HG03520 (cell line): Measurements from ENCODE around the gene SLC22A24.
"Not testable (repeated sequence)": the region's sequence is repeated elsewhere in the genome, so short reads cannot be mapped to it uniquely, and the experiment has no call there.

Experiments
- ATAC-seq: cut with Tn5 transposase; IDR thresholded peaks from one replicate; pipeline ENCODE4 v1.9.1; 2021; ENCODE audit warnings: mild to moderate bottlenecking, moderate library complexity; ENCODE audit not compliant: unreplicated experiment

Gene SLC22A24, protein sequence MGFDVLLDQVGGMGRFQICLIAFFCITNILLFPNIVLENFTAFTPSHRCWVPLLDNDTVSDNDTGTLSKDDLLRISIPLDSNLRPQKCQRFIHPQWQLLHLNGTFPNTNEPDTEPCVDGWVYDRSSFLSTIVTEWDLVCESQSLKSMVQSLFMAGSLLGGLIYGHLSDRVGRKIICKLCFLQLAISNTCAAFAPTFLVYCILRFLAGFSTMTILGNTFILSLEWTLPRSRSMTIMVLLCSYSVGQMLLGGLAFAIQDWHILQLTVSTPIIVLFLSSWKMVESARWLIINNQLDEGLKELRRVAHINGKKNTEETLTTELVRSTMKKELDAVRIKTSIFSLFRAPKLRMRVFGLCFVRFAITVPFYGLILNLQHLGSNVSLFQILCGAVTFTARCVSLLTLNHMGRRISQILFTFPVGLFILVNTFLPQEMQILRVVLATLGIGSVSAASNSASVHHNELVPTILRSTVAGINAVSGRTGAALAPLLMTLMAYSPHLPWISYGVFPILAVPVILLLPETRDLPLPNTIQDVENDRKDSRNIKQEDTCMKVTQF

DNA sequence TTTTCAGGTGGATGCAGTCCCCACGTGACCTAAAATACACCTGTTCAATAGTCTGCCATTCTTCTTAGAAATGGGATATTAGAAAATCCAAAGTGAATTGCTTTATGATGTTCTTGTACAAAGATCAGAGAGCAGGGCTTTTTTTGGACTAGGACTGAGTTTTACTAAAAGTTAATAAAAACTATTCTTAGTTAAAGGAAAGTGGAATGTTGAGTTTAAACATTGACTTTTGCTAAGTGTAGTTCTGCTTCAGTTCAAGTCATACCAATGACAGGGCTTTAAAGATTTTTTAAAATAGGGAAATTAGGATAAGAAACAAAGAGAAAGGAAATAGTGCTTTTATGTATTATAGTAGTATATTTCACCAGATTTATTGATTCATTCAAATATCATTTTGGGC is at the start of gene SLC22A24:
Gene SLC22A24 (minus strand): TSS at position 101 of the 400 bp plus-strand sequence. CDS start 442 bp downstream, outside the sequence.
- no peak for ATAC-seq

DNA sequence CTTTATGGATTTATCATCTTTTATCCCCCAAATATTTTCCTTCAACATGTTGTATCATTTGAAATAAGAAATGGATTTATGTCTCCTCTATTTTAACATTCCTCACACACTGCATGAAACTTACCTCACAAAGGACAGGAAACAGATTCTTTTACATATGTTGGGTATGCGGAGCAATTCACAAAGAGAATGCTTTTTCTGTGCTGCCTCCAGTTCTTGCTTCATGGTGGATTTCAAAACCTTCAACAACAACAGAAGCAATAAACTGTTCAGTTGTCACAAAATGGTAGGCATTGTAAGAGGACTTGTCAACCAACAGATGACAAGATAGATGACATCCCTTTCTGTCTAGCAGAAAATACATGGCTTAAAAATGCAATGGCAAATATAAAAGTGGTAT is 36.5 kb upstream of the SLC22A24 start:
- ATAC-seq: no peak

DNA sequence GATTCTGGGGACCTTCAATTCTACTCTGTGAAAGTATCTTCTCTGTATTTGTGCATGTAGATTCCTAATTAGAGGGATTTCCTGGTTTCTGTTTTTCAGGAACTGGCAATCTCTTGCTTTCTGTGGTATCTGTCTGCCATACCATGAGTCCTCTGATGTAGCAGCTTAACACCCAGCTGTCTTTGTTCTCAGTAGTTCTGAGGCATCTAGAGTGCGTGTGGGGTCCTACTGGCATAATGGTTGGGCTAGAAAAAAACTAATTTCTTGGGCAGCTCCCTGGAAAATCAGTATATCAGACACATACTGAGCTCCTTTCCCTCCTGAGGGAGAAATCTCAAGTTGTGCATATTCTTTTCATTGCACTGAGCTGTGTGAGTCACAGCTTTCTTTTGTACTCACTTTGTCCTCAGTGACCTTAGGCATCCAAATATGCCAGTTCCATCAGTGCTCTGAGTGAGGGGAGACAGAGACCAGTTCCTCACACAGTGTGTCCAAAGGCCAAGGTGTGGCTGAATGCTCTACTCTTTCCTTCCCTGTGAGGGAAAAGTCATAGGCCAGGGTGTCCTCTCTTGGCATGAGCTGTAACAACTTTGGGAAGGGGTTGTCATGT is 35.5 kb upstream of the SLC22A24 start:
- no peak for ATAC-seq

GRCh38 chr11:63177872-63178271 is 33.9 kb upstream of the SLC22A24 start:
- no peak for ATAC-seq

GRCh38 chr11:63165706-63166310 is 21.8 kb upstream of the SLC22A24 start:
- no peak for ATAC-seq

DNA sequence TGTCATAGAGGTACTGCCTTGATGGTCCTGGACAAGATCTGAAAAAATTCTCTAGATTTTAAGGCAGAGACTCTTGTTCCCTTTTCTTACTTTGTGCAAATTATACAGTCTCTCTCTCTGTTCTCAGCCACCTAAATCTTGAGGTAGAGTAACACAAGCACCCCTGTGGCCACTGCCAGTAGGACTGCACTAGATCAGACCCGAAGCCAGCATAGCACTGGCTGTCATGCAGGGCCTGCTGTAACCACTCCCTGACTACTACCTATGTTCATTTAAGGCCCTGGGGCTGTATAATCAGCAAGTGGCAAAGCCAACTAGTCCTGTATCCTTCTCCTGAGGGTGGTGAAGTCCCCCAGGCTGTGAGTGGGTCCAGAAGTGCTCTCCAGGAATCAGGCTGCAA is 11.8 kb upstream of the SLC22A24 start:
- ATAC-seq: no peak

DNA sequence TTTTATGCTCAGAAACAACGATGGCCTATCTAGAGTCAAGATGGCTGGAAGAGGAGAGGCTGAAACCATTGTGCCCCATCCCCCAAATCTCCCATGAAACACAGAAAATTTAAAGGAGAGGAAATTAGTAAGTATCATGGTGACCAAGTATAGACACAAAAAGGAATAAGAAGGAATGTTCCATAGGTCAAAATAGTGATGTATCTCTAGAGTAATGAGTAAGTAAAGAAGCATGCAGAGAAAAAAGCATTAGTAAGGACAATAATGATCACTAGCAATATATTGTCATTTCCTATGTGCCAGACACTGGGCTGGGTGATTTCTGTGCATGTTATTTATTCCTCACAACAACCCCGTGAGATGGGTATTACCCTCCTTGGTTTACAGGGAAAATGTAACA is 2.6 kb upstream of the SLC22A24 start:
- no peak for ATAC-seq

DNA sequence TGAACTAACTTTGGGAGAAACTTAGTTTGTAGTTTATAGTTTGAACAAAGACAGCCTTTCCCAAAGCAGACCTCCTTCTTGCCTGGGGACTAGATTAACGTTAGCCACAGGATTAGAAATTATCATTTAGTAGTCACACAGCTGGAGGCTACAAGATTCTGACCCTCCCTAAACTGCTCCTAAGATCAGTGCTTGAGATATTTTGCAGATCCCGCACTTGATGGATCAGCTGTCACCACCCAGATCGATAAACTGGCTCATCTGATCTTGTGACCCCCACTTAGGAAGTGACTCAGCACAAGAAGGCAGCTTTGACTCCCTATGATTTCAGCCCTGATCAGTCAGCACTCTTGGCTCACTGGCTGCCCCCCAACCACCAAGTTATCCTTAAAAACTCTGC is 1.6 kb downstream of the SLC22A24 start:
- no peak for ATAC-seq

DNA sequence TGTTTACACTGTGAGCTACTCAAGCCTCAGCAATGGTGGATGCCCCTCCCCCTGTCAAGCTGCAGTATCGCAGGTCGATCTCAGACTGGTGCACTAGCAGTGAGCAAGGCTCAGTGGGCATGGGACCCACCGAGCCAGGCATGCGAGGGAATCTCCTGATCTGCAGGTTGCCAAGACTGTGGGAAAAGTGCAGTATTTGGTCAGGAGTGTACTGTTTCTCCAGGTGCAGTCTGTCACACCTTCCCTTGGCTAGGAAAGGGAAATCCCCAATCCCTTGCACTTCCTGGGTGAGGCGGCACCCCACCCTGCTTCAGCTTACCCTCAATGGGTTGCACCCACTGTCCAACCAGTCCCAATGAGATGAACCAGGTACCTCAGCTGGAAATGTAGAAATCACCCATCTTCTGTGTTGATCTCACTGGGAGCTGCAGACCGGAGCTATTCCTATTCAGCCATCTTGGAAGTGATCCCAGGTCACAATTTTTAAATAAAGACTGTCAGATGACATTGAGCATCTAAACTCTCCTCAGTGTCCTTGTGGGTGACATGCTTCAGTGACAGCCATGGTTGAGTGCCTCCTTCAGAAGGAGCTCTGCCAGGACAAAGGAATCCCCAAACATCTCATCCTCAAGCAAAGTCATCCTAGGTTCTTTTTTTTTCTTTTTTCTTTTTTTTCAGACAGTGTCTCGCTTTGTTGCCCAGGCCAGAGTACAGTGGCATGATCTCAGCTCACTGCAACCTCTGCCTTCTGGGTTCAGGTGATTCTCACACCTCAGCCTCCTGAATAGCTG is 10.8 kb downstream of the SLC22A24 start:
- ATAC-seq: no peak

- no peak for ATAC-seq
Observed at GRCh38 chr11:63099555-63099954, 44.5 kb downstream of the SLC22A24 start.

- ATAC-seq: no peak
Observed at GRCh38 chr11:63080682-63081081, 63.3 kb downstream of the SLC22A24 start.

DNA sequence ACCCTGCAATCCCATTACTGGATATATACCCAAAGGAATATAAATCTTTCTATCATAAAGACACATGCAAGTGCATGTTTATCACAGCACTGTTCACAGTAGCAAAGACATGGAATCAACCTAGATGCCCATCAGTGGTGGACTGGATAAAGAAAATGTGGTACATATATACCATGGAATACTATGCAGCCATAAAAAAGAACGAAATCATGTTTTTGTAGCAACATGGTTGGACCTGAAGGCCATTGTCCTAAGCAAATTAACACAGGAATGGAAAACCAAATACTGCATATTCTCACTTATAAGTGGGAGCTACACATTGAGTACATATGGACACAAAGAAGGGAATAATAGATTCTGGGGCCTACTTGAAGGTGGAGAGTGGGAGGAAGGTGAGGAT is 97.8 kb downstream of the SLC22A24 start:
- ATAC-seq: not testable (repeated sequence)

- ATAC-seq: no peak
Observed at GRCh38 chr11:63042596-63042995, 101.4 kb downstream of the SLC22A24 start.

- ATAC-seq: no peak
Observed at GRCh38 chr11:63032457-63032856, 111.6 kb downstream of the SLC22A24 start.
